NT2/D1 (cell line): Measurements from ENCODE around the gene CTIF.

Experiments
- DNase-seq: peaks from one replicate; pipeline ENCODE4 v3.0.0-alpha.2; 2011; ENCODE audit warnings: low read depth, low spot score
- H3K27me3 ChIP-seq: 2 replicates; pipeline ENCODE4 v1.6.0; 2011; ENCODE audit warnings: mild to moderate bottlenecking; ENCODE audit not compliant: insufficient read length, insufficient read depth
- H3K36me3 ChIP-seq: 2 replicates; pipeline ENCODE4 v1.6.1; 2011; ENCODE audit warnings: mild to moderate bottlenecking, low read length, mixed read lengths; ENCODE audit not compliant: insufficient read depth, insufficient read length
- H3K4me1 ChIP-seq: 2 replicates; pipeline ENCODE4 v1.5.1; 2011; ENCODE audit not compliant: insufficient read depth, insufficient read length
- H3K4me3 ChIP-seq: 2 replicates; pipeline ENCODE4 v1.5.1; 2011; ENCODE audit warnings: low read depth; ENCODE audit not compliant: insufficient read length
- H3K9ac ChIP-seq: 2 replicates; pipeline ENCODE4 v1.6.0; 2011; ENCODE audit warnings: low read depth; ENCODE audit not compliant: insufficient read length
- H3K9me3 ChIP-seq: 2 replicates; pipeline ENCODE4 v1.5.1; 2011; ENCODE audit warnings: mild to moderate bottlenecking, low read length; ENCODE audit not compliant: insufficient read depth
- SUZ12 ChIP-seq: IDR thresholded peaks from 2 replicates; pipeline ENCODE4 v1.6.1; 2011; ENCODE audit not compliant: insufficient read length, insufficient read depth; ENCODE audit errors: extremely low read depth
- YY1 ChIP-seq: IDR thresholded peaks from 2 replicates; pipeline ENCODE4 v1.6.1; 2011; ENCODE audit not compliant: insufficient read length, insufficient read depth
- ZNF274 ChIP-seq: IDR thresholded peaks from 2 replicates; pipeline ENCODE4 v1.6.1; 2011; ENCODE audit warnings: mild to moderate bottlenecking, low read depth, low read length

Gene CTIF

DNA sequence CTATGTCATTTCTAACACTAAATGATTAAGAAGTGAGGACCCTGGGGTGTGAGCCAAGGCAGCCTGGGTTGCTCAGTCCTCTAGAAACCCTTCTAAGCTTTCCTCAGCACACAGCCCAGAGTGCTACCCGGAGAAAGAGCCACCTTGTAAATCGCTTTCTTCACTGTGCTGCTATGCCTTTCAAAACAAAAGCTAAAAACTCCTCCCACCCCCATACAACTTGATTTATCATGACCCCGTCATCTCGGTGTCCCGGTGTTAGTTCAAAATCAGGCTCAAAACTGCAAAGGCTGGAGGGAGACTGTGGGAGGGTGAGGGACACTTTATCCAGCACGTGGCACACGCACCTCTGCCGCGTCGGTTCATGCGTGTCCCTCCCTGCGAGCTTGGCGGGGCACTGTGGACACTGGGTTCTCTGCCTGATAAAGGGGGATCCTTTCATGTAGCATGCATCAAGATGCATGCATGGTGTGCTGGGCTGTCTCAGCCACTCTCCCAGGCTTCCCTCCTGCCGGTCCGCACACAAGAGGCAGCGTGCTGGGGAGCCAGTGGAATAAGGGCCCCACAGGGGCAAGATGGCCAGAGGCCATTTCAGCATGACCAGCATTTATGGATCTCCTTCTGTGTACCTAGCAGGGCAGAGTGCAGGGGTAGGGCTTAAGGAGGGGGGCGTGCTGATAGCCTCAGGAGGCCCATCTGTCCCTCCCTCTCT, 241.5 kb downstream of the CTIF start:
- DNase-seq = no peak
- TF ChIP-seq SUZ12 (no peak), YY1 (no peak), ZNF274 (no peak)
- peaks cover 24% of the 10 kb centered on the region for H3K36me3 ChIP-seq
- H3K4me1 ChIP-seq = peaks cover 20% of the 10 kb centered on the region
- H3K27me3 ChIP-seq = no peaks in the 10 kb centered on the region
- H3K9ac ChIP-seq = no peak overlapping the region
- H3K4me3 ChIP-seq = no peak overlapping the region
- no peaks in the 10 kb centered on the region for H3K9me3 ChIP-seq

DNA sequence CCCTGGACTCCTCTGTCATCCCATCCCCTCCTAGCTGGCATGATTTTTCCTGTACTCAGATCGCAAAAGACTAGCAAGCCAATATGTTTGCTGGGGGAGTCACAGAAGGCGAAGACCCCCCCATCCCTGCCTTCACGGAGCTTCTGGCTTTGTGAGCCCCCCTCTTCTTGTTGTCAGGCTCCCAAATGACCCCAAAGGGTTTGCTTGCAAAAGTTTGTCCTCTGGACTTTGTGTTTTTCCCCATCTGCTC, 242.0 kb downstream of the CTIF start:
- Histone ChIP-seq H3K27me3 (no peaks in the 10 kb centered on the region), H3K9me3 (no peaks in the 10 kb centered on the region), H3K9ac (no peak overlapping the region), H3K36me3 (peaks cover 29% of the 10 kb centered on the region), H3K4me3 (no peak overlapping the region), H3K4me1 (peaks cover 19% of the 10 kb centered on the region)
- DNase-seq = no peak
- TF ChIP-seq SUZ12 = no peak
- TF ChIP-seq YY1 = no peak
- no peak for TF ChIP-seq ZNF274

DNA sequence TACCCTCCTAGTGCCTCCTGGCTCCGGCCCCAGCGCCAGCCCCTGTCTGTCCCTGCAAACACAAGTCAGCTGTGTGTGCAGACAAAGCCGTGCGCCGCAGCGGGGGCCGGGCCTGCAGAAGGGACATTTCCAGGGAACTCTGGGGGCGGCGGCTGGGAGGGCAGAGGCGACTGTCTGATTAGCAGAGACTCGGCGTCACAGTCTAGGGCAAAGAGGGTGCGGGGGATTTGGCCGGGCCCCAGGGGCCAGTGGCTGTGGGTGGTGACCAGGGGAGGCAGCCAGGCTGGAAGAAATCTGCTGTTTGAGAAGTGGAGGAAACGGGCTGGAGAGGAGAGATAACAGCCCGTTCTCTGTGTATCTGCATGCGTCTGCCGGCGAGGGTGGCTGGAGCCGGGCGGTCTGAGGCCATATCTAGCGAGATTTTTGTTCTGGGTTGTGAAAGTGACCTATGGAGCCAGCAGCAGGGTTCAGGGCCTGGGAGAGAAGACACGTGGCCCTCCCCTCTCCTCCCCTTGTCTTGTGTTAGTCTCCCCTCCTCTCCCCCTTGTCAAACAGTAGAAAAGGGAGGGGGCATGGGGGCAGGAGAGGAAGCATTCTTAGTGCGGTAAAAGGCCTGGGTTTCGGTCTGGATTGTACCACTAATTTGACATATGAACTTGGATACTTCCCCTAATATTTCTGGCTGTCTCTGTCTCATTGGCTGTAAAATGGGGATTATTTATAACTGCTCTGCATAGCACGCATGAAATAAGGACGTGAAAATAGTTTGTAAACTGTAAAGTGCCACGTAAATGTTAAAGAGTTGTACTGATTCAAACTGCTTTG, 242.5 kb downstream of the CTIF start:
- Histone ChIP-seq H3K27me3 (no peaks in the 10 kb centered on the region), H3K9me3 (no peaks in the 10 kb centered on the region), H3K9ac (no peak overlapping the region), H3K4me1 (peaks cover 21% of the 10 kb centered on the region), H3K4me3 (no peak overlapping the region), H3K36me3 (peaks cover 34% of the 10 kb centered on the region)
- no peak for TF ChIP-seq YY1
- TF ChIP-seq ZNF274 = no peak
- no peak for TF ChIP-seq SUZ12
- no peak for DNase-seq

DNA sequence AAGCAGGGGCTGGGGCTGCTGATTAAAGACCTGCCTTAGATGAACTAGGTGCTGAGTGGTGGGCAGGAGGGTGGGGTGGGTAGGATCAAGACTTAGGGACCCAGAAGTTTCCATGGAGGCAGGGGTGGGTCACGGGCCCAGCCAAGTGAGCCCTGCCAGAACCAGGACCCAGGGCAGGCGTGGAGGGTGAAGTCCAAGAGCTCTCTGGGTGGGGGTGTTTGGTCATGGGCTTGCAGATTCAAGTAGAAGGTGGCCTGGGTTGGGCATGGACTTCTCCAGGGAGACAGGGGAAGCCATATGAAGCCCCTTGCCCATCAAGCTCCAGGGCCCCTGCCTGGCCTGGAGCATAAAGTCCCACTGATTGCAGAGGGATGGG, 243.1 kb downstream of the CTIF start:
- Histone ChIP-seq H3K9me3 (no peaks in the 10 kb centered on the region), H3K27me3 (no peaks in the 10 kb centered on the region), H3K4me3 (no peak overlapping the region), H3K9ac (no peak overlapping the region), H3K4me1 (peaks cover 21% of the 10 kb centered on the region), H3K36me3 (peaks cover 34% of the 10 kb centered on the region)
- TF ChIP-seq ZNF274 = no peak
- no peak for TF ChIP-seq SUZ12
- TF ChIP-seq YY1 = no peak
- no peak for DNase-seq

DNA sequence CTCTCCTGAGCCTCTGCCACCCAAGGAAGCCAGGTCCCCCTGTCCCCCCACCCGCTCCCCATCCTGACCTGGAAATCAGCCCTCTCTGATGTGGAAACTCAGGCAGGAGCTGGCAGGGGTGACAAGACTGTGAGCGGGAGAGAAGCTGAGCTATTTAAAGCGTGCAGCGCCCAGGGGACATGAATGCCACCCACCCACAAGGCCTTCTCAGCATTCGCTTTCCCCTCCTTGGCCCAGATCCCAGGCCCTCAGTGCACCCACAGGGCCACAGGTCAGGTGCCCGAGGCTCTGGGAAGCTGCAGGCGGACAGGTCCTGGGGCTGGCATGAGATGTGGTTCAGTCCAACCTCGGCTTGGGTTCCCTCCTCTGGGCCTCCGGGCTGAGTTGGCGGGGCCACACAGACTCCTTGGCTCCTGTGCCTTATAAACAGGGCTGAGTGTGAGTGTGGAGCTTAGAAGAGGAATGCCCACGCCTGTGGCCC, 243.6 kb downstream of the CTIF start:
- TF ChIP-seq ZNF274 = no peak
- TF ChIP-seq SUZ12 = no peak
- TF ChIP-seq YY1 = no peak
- H3K9me3 ChIP-seq = no peaks in the 10 kb centered on the region
- DNase-seq = no peak
- no peaks in the 10 kb centered on the region for H3K27me3 ChIP-seq
- H3K4me3 ChIP-seq = no peak overlapping the region
- H3K36me3 ChIP-seq = peaks cover 34% of the 10 kb centered on the region
- no peak overlapping the region for H3K9ac ChIP-seq
- peaks cover 21% of the 10 kb centered on the region for H3K4me1 ChIP-seq

DNA sequence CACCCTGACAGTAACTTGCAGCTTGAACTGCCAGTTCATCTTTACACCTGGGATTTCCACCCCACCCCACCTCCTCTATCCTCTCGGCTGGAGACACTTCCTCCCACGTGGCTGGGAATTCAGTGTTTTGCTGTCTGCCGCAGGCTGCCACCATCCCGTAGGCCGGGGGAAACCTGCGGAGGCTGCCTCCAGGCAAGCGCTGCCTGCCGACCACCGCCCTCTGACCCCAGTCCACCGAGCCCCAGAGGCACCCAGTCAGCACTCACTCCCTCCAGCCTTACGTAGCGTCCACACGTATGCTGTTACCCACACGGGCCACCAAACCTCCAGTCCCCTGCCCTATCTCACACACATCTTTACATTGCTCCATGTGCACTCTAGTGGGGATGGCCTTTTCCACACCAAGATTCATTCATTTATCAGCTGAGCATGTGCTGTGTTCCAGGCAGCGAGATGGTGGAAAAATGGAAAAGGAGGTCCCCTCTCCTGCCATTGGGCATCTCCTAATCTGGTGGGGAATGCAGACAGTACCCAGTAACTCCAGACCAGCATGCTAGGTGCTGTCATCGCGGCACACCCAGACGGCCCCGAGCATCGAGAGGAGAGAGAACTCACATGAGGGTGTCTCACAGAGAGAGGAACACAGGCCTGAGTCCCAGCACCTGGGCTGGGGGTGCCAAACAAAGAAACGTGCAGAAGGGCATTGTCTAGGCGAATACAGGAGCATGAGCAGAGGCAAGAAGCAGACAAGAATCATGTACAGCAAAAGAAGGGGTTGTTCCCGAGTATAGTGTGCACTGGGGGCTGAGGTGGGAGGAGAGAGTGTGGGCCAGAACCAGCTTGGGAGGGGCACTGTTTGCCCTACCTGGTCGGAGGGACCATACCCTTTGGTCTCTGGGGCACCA, 245.0 kb downstream of the CTIF start:
- Histone ChIP-seq H3K9me3 (no peaks in the 10 kb centered on the region), H3K36me3 (peaks cover 27% of the 10 kb centered on the region), H3K4me1 (peaks cover 26% of the 10 kb centered on the region), H3K9ac (no peak overlapping the region), H3K4me3 (no peak overlapping the region), H3K27me3 (no peaks in the 10 kb centered on the region)
- TF ChIP-seq YY1 (no peak), ZNF274 (no peak), SUZ12 (no peak)
- DNase-seq = no peak
